Measurements from ENCODE around the gene ZNF280B. TPM values are rescaled to one million over a fixed set of nuclear protein-coding genes. Genes with fewer than 3 reads are reported as not detected.

ZNF280B gene
- total RNA-seq, 1 donor from 2014 or later: 4.0 TPM

- Mint-ChIP-seq H3K27ac (ENCODE audit: unreplicated experiment) (no peak overlapping the region), H3K4me3 (ENCODE audit: unreplicated experiment) (no peak overlapping the region), H3K27me3 (ENCODE audit: low read depth, unreplicated experiment) (peaks cover 27% of the 10 kb centered on the region), H3K36me3 (ENCODE audit: low read depth, unreplicated experiment) (no peaks in the 10 kb centered on the region), H3K4me1 (ENCODE audit: low read depth, unreplicated experiment) (peaks cover 2% of the 10 kb centered on the region), H3K9me3 (ENCODE audit: unreplicated experiment) (peaks cover 2% of the 10 kb centered on the region)
- H2AFZ ChIP-seq (ENCODE audit: low read depth, low read length): no peak overlapping the region
- H3K9ac ChIP-seq (ENCODE audit: low read length): no peak overlapping the region
- DNase-seq (ENCODE audit: low read depth) (no peak), FAIRE-seq (no peak)
- no peaks in the 10 kb centered on the region for H3K27me3 ChIP-seq (ENCODE audit: insufficient read depth, low read length)
- H3K4me2 ChIP-seq (ENCODE audit: low read length): no peak overlapping the region
- H3K27ac ChIP-seq (ENCODE audit: low read depth, low read length): no peak overlapping the region
- no peaks in the 10 kb centered on the region for H3K79me2 ChIP-seq (ENCODE audit: insufficient read depth, low read length)
- H3K4me1 ChIP-seq (ENCODE audit: insufficient read depth, low read length): no peaks in the 10 kb centered on the region
- no peak for TF ChIP-seq CTCF (IDR thresholded peaks at IDR 0.05; ENCODE audit: insufficient read depth, low read depth, low read length)
- no peaks in the 10 kb centered on the region for H4K20me1 ChIP-seq (ENCODE audit: insufficient read depth, low read length)
- no peak overlapping the region for H3K4me3 ChIP-seq (ENCODE audit: insufficient read depth, low read depth, low read length)
- no peaks in the 10 kb centered on the region for H3K9me3 ChIP-seq (ENCODE audit: insufficient read depth, low read depth, low read length)
- no peaks in the 10 kb centered on the region for H3K36me3 ChIP-seq (ENCODE audit: insufficient read depth, low read length)
Observed at GRCh38 chr22:22556578-22556977, 48.0 kb upstream of the ZNF280B start.

GRCh38 chr22:22555596-22555995 is 47.1 kb upstream of the ZNF280B start:
- Histone ChIP-seq H2AFZ (ENCODE audit: low read depth, low read length) (no peak overlapping the region), H4K20me1 (ENCODE audit: insufficient read depth, low read length) (no peaks in the 10 kb centered on the region), H3K27ac (ENCODE audit: low read depth, low read length) (no peak overlapping the region), H3K4me1 (ENCODE audit: insufficient read depth, low read length) (no peaks in the 10 kb centered on the region), H3K9ac (ENCODE audit: low read length) (no peak overlapping the region), H3K4me2 (ENCODE audit: low read length) (no peak overlapping the region), H3K27me3 (ENCODE audit: insufficient read depth, low read length) (no peaks in the 10 kb centered on the region), H3K9me3 (ENCODE audit: insufficient read depth, low read depth, low read length) (no peaks in the 10 kb centered on the region), H3K36me3 (ENCODE audit: insufficient read depth, low read length) (no peaks in the 10 kb centered on the region), H3K79me2 (ENCODE audit: insufficient read depth, low read length) (no peaks in the 10 kb centered on the region), H3K4me3 (ENCODE audit: insufficient read depth, low read depth, low read length) (no peak overlapping the region)
- Mint-ChIP-seq H3K36me3 (ENCODE audit: low read depth, unreplicated experiment) (no peaks in the 10 kb centered on the region), H3K27me3 (ENCODE audit: low read depth, unreplicated experiment) (peaks cover 35% of the 10 kb centered on the region), H3K9me3 (ENCODE audit: unreplicated experiment) (peaks cover 2% of the 10 kb centered on the region), H3K27ac (ENCODE audit: unreplicated experiment) (no peak overlapping the region), H3K4me1 (ENCODE audit: low read depth, unreplicated experiment) (peaks cover 2% of the 10 kb centered on the region), H3K4me3 (ENCODE audit: unreplicated experiment) (no peak overlapping the region)
- TF ChIP-seq EZH2 (IDR thresholded peaks at IDR 0.05; ENCODE audit: insufficient read depth, low read length): no peak
- TF ChIP-seq CTCF (IDR thresholded peaks at IDR 0.05; ENCODE audit: insufficient read depth, low read depth, low read length): no peak
- FAIRE-seq: no peak
- DNase-seq (ENCODE audit: low read depth): no peak

- Histone ChIP-seq H3K9ac (ENCODE audit: low read length) (no peak overlapping the region), H4K20me1 (ENCODE audit: insufficient read depth, low read length) (no peaks in the 10 kb centered on the region), H3K79me2 (ENCODE audit: insufficient read depth, low read length) (no peaks in the 10 kb centered on the region), H3K4me3 (ENCODE audit: insufficient read depth, low read depth, low read length) (no peak overlapping the region), H3K9me3 (ENCODE audit: insufficient read depth, low read depth, low read length) (no peaks in the 10 kb centered on the region), H3K27me3 (ENCODE audit: insufficient read depth, low read length) (no peaks in the 10 kb centered on the region), H3K4me2 (ENCODE audit: low read length) (no peak overlapping the region), H2AFZ (ENCODE audit: low read depth, low read length) (no peak overlapping the region), H3K4me1 (ENCODE audit: insufficient read depth, low read length) (no peaks in the 10 kb centered on the region), H3K36me3 (ENCODE audit: insufficient read depth, low read length) (no peaks in the 10 kb centered on the region), H3K27ac (ENCODE audit: low read depth, low read length) (no peak overlapping the region)
- H3K27me3 Mint-ChIP-seq (ENCODE audit: low read depth, unreplicated experiment): peaks cover 37% of the 10 kb centered on the region
- no peaks in the 10 kb centered on the region for H3K36me3 Mint-ChIP-seq (ENCODE audit: low read depth, unreplicated experiment)
- H3K27ac Mint-ChIP-seq (ENCODE audit: unreplicated experiment): no peak overlapping the region
- no peak overlapping the region for H3K4me3 Mint-ChIP-seq (ENCODE audit: unreplicated experiment)
- peaks cover 2% of the 10 kb centered on the region for H3K4me1 Mint-ChIP-seq (ENCODE audit: low read depth, unreplicated experiment)
- no peak for FAIRE-seq
- no peaks in the 10 kb centered on the region for H3K9me3 Mint-ChIP-seq (ENCODE audit: unreplicated experiment)
- no peak for DNase-seq (ENCODE audit: low read depth)
- no peak for TF ChIP-seq CTCF (IDR thresholded peaks at IDR 0.05; ENCODE audit: insufficient read depth, low read depth, low read length)
- no peak for TF ChIP-seq EZH2 (IDR thresholded peaks at IDR 0.05; ENCODE audit: insufficient read depth, low read length)
Observed at GRCh38 chr22:22554587-22555284, 46.2 kb upstream of the ZNF280B start.

All from astrocyte (in vitro differentiated cells and primary cell).